Stimulated activated CD4-positive, alpha-beta T cell treated with anti-CD3 and anti-CD28 coated beads, TNF-alpha, amount 100 ng/mL, for 4 hours (primary cell): ENCODE data around the gene LIPT1.
"Not testable (repeated sequence)": the region's sequence is repeated elsewhere in the genome, so short reads cannot be mapped to it uniquely, and the experiment has no call there.

ENCODE experiments used
- DNase-seq, 3 experiments: peaks; one replicate each; pipeline ENCODE4 v3.0.0-alpha.2; 2020; ENCODE audit warnings: low read depth in 3 of 3

The LIPT1 gene

DNA sequence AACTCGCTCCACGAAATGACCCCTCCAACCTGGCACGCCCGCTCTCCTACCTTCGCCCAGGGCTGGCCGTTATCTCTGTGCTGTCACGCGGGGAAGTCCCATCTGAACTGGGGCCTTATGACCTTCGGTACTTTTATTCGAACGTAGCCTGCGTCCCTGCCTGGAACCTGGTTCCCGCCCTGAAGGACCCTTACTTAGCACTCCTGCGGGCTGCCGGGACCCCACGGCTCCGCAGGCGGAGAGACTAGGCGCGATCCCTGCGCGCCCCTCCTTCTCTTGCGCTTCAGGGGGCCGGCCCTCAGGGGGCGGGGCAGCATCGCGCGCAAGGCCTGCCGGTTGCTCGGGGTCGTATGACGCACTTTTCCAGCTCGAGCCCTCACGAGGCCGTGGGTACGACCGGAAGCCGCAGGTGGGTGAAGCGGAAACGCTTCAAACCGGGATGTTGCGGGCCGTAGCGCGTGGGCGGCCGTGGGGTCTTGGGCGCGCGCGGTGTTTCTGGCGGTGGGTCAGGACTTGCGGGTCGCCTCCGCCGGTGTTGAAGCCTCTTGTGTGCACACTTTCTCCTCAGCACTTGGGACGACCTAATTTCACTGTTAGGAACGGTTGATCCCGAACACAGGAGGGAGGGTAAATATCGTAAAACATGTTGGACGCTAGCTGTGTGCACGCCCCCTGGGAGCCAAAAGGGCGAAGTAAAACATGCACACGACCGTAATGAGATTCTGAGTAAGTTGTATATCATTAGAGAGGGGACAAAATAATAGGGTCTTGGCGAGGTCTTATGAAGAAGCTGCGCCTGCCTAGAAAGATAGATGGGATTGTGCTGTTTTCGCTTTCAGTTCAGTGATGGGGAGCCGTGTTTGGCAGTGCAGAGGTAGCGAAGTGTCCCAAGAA lies at the start of gene LIPT1, which contains the start of gene TSGA10:
TSS of gene LIPT1 (plus strand) at position 325 of the 894 bp plus-strand sequence. CDS start 6,991 bp downstream, outside the sequence.
TSS of gene TSGA10 (minus strand) at position 300 of the 894 bp plus-strand sequence. CDS start 45,503 bp downstream, outside the sequence.
- DNase-seq, result peak; percentile 82 to 87 (median 84)

DNA sequence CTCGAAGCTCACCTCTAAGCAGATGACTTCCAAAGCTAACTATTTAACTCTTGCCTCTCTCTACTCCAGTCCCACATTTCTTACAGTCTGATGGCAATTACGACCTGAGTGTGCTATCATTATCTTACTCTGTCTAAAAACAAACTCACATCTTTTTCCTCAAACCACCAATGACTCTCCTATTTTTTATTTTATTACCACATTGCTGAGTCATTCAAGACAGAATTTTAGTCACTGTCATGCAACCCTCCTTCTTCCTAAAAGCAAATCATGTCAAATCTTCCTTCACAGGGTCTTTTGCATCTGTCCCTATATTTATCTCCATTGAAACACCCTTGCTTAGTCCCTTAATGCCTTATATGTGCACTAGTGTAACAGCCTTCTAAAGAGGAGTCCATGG lies 47.9 kb upstream of the LIPT1 start:
- no peak for DNase-seq

GRCh38 chr2:99111236-99111635 lies 43.5 kb upstream of the LIPT1 start:
- no peak for DNase-seq

- no peak for DNase-seq
These were observed 42.8 kb upstream of the LIPT1 start for GRCh38 chr2:99111945-99112344.

GRCh38 chr2:99112617-99113016 lies 42.1 kb upstream of the LIPT1 start:
- no peak for DNase-seq

DNA sequence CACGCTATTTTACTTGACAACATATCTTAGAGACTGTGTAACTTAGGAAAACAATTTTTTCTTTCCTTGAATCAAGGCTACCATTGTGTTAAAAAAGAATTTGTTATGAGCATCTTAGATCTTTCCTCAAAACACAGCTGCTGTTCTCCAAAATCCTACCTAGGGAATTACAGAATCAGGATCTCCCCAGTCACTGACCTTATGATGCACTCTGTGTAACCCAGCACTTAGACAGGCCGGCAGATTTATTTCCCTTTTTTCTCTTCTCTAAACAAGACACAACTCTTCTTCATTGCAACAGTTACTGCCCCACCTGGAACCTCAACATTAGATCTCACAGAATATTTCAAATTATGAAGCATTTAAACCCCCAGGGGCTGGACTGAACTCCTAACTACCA lies 26.8 kb upstream of the LIPT1 start:
- DNase-seq, result no peak

DNA sequence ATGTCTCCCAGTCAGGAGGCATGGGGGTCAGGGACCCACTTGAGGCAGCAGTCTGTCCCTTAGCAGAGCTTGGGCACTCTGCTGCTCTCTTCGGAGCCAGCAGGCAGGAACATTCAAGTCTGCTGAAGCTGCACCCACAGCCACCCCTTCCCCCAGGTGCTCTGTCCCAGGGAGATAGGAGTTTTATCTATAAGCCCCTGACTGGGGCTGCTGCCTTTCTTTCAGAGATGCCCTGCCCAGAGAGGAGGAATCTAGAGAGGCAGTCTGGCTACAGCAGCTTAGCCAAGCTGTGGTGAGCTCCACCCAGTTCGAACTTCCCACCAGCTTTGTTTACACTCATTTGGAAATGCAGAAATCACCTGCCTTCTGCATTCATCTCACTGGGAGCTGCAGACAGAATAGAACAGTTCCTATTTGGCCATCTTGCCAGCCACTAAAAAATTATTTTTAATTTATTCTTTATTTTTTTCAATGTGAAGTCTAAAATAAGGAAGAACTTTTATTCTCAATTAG lies 19.7 kb upstream of the LIPT1 start:
- DNase-seq, result not testable (repeated sequence)

DNA sequence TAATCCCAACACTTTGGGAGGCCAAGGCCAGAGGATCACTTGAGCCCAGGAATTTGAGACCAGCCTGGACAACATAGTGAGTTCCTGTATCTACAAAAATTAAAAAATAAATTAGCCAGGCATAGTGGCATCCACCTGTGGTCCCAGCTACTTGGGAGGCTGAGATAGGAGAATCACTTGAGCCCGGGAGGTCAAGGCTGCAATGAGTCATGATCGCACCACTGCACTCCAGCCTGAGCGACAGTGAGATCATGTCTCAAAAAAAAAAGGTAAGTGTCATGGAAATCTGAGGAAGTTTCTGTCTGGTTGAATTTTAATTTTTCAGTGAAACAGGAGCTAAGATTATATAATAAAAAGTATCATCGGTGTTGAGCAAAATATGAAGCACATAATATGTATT lies 15.8 kb upstream of the LIPT1 start:
- DNase-seq, result no peak

DNA sequence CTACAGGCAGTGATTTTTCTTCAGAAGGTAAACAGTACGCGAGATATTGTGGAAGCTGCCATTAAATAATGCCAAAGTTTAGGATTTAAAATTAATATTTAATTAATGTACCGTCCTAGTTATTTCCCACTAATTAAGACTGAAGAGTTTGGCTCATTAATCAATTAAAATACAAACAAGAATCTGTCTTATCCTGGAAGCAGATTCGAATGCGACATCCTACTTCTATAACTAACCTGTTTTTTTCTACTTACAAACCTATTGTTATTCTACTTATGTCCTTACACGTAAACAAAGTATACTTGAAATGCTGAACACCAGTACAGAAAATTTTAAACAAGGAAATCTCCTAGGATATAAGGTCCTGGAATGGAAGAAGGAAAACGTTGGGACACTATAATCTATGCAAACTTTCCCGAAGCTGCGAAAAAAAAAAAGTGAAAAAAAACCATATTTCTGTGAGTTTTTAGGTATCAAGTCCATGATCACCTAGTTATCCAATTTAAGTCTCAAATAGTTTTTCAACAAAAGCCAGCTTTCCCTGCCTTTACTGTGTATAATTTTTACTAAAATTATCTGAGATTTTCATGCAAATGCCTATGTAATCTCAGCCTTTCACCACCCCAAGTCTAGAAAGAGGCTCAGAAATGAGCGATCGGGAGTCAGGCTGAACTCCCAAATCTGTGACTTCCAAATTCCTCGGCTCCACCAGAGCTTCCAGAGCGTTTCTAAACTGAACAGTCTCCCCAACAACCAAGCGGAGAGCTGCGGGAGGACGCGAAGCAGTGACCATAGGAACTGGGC lies 14.5 kb upstream of the LIPT1 start:
- DNase-seq, result no peak

DNA sequence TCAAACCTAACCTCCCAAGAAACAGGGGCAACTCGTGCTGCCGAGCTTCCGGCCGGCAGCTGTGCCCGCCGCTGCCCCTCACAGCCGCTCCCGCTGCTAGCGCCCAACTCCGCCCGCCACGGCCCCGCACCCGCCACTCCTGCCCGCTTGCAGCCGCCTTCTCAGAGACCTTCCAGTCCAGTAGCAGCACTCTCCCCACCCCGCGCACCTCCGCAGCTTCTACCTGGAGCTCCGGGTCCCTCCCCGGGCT lies 14.0 kb upstream of the LIPT1 start:
- DNase-seq, result no peak

DNA sequence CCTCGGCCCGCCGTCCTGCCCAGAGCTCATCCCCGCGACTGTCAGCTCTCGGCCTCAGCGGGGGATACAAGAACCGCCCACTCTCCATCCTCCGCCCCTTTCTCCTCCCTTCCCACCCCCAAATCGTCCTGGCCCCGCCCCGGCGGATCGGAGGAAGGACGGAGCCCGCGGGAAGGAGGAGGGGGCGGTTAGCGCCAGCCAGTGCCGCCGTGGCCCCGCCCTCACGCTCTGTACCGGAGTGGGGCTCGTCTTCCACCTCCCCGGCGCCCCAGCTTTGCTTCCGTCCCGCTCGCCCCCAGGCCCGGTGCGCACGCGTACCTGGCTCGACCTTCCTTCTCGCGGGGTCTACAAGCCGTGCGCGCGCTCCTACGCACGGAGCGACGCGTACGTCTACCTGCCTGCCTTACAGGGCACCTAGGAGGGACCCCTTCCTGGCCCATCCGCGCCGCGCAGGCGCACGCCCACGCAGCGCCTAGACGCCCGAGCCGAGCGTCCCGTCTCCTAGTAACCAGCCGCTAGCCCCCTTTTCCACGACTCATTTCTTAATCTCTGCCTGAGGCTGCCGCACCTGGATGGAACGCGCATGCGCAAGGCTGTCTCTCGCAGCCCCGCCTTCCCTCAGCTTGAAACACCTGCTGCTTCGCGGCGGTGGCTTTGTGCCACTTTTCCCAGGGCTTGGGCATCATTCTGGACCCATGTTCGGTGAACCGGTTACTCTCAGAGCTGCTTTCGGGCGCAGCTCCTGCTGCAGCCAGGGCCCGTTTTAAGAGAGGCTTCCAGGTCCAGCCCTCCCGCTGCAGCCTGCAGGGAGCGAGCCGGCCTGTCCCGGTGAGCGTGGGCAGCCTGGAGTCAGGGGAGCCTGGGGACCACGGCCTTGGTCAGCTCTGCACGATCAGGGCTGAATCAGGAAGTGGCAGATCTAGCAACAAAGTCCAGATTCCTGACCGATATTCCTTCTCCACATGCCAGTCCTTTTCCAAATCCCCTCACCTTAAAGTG lies 13.4 kb upstream of the LIPT1 start, which contains the start of gene C2orf15:
TSS of gene C2orf15 (plus strand) at position 598 of the 999 bp plus-strand sequence. CDS start 8,852 bp downstream, outside the sequence.
- peak; percentile 96 to 97 (median 96) for DNase-seq

- no peak for DNase-seq
These were observed 4.1 kb upstream of the LIPT1 start for GRCh38 chr2:99150706-99151105.

- no peak for DNase-seq
These were observed 2.4 kb upstream of the LIPT1 start for GRCh38 chr2:99152199-99152895.

GRCh38 chr2:99153921-99154604 lies 704 bp upstream of the LIPT1 start:
- DNase-seq, result no peak

- DNase-seq, result no peak
These were observed 2.1 kb downstream of the LIPT1 start for GRCh38 chr2:99156891-99157290.

- no peak for DNase-seq
These were observed 3.8 kb downstream of the LIPT1 start for GRCh38 chr2:99158599-99158998.

- DNase-seq, result no peak
These were observed 4.8 kb downstream of the LIPT1 start for GRCh38 chr2:99159594-99159993.

GRCh38 chr2:99166218-99166617 lies 11.5 kb downstream of the LIPT1 start:
- DNase-seq, result no peak

DNA sequence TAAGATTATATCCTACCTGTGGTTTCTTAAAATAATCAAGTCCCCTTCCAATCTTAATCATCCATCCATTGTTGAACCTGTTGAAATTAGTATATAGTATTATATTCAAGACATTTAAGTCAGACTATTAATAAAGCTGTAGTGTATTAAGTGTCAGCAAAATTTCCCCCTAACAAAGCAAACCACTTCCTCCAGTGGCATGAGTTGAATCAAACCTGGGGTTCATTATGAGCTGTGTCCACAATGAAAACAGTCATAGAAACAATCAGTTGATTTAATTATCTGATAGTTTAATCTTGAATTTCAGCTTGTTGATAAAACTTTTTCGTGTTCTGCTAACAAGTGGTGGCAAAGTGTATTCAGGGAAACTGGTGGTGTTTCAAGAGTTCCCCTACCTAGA lies 14.8 kb downstream of the LIPT1 start:
- no peak for DNase-seq
